Measurements from ENCODE around the gene CPLX3. TPM values are rescaled to one million over a fixed set of nuclear protein-coding genes. Genes with fewer than 3 reads are reported as not detected.

Gene CPLX3
- total RNA-seq, 1 donor from 2014 or later = not detected

DNA sequence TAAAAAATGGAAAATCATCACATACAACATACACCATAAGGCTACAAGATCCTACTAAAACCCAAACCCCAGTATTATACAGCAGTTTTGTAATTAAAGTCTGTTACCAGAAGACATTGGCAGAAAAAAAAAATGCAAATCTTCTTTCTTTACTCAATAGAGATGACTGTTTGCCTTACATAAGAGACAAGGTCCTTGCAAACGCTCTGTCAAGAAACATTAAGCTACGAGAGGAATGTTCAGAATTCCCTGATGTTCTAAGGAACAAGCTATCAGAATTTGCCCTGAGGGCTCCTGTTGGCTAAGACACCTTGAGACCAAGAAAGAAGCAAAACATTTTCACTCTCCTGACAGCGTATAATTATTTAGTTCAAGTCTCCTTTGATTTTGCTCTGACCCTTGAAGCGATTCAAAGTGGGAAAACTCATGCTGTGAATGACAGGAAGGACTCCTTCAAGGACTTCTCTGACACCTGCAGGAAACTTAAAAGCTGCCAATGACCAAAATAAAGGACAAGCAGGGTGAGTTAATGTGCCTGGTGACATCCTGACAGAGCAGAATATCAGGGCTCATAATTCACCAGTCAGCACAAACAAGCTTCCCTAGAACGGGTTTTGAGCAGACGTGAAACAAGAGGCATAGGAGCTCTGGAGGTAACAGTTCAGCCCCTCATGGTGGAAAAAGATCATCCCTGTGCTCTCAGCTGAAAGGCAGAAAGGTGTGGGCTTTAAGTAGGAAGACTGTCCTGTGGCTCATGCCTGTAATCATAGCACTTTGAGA, 44.2 kb downstream of the CPLX3 start:
- no peak for DNase-seq (ENCODE audit: low spot score)

- DNase-seq (ENCODE audit: low spot score) = no peak
Measured at GRCh38 chr15:74872702-74873035, 46.2 kb downstream of the CPLX3 start.

DNA sequence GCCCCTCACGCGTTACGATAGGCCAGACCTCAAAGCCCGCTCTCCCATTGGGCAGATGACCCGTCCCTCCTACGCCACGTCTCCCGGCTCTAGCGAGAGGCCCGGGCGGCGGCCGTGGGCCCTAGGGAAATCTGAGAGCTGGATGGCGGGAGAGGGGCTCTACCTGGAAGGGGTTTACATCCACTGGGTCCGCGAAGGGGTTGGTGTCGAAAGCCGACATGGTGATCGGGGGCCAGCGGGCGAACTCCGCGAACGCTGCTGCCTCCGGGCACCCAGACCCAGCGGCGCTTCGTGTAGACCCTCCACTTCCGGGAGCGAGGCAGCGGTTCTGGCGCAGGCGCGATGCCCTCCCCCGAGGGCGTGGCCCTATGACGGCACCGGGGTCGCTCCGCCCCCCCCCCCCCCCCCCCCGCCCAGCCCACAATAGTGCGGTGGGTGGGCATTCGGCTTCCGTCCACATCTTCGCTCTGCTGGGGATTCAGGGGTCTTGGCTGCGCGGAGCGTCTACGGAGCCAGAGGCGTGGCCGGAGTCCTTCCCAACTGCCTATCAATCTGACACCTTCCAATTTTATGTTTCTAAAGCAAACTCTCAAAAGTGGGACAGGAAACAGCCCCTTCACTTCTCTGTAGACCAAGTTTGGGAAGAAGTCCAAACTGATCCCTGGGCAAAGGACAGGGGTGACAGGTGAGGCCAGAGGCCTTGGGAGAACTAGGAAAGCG, 46.8 kb downstream of the CPLX3 start, which contains the start of gene SCAMP2:
Gene SCAMP2, minus strand, starts transcription at position 330 of the 720 bp plus-strand sequence. Its CDS starts 110 bp downstream, at position 220.
- peak; percentile 93 for DNase-seq (ENCODE audit: low spot score)

GRCh38 chr15:74873756-74874424, 47.5 kb downstream of the CPLX3 start:
- no peak for DNase-seq (ENCODE audit: low spot score)

DNA sequence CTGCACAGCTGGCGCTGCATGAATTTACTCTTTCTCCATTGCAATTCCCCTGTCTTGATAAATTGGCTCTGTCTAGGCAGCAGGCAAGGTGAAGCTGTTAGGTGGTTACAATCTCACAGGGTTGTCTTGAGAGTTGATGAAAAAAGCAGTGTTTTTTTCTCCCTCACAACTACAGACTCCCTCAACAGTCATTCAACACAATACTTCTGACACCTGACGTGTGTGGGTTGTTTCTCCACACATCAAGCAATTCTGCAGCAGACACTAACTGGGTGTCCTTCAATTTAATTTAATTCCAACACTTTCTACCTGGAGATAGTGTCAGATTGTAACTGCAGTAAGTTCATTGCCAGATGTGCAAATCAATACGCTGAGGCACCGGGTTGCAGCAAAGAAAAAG, 51.8 kb downstream of the CPLX3 start:
- DNase-seq (ENCODE audit: low spot score) = no peak

Other genes starting within 250 kb of the CPLX3 start
- 95.0 TPM for gene CLK3, start 210.8 kb upstream of the CPLX3 start, total RNA-seq
- gene EDC3, start 130.6 kb upstream of the CPLX3 start, total RNA-seq = 35.9 TPM
- 13.8 TPM for gene CYP1A1, start 101.1 kb upstream of the CPLX3 start, total RNA-seq
- gene CYP1A2, start 77.8 kb upstream of the CPLX3 start, total RNA-seq = 0.14 TPM
- 74.2 TPM for gene CSK, start 44.5 kb upstream of the CPLX3 start, total RNA-seq
- gene LMAN1L, start 13.8 kb upstream of the CPLX3 start, total RNA-seq = not detected
- gene ULK3, start 16.5 kb downstream of the CPLX3 start, total RNA-seq = 42.1 TPM
- 110 TPM for gene SCAMP2, start 46.7 kb downstream of the CPLX3 start, total RNA-seq
- gene MPI, start 63.4 kb downstream of the CPLX3 start, total RNA-seq = 46.0 TPM
- gene FAM219B, start 80.2 kb downstream of the CPLX3 start, total RNA-seq = 80.4 TPM
- 165 TPM for gene COX5A, start 111.4 kb downstream of the CPLX3 start, total RNA-seq
- 24.1 TPM for gene RPP25, start 130.1 kb downstream of the CPLX3 start, total RNA-seq
- gene SCAMP5, start 168.9 kb downstream of the CPLX3 start, total RNA-seq = 57.2 TPM
- gene PPCDC, start 197.0 kb downstream of the CPLX3 start, total RNA-seq = 17.3 TPM

All from mucosa of gallbladder (tissue), 1 donor.